Stimulated activated CD4-positive, alpha-beta T cell treated with anti-CD3 and anti-CD28 coated beads, Interleukin-15, amount 100 ng/mL, for 24 hours (primary cell): ENCODE results near the gene TUBB.
A peak's percentile ranks its signal among the peaks of the same experiment; 100 is the strongest.
"Not testable (repeated sequence)": the region's sequence is repeated elsewhere in the genome, so short reads cannot be mapped to it uniquely, and the experiment has no call there.

Source experiments
- DNase-seq: peaks from one replicate; pipeline ENCODE4 v3.0.0-alpha.2; 2020

Gene TUBB

GRCh38 chr6:30687659-30688431, 32.3 kb upstream of the TUBB start:
- no peak for DNase-seq

- no peak for DNase-seq
Observed at GRCh38 chr6:30688569-30688968, 31.6 kb upstream of the TUBB start.

GRCh38 chr6:30689022-30689865, 30.9 kb upstream of the TUBB start:
- DNase-seq: no peak

DNA sequence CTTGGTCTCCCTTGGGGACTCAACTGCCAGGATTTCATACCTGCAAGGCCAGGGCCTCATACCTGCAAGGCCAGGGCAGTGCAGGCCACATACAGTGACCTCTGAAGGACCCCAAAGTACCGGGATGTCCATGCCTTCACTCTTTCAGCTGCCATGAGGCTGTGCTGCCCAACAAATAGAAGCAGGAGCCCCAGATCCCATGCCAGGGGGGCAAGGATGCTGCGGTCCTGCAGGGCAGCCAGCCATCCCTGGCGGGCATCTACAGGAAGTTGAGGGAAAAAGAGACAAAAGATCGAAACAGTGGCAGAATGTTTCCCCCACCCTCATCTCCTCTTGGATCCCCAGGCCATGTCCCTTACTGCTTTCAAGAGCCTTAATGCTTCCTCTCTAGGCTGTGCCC, 30.2 kb upstream of the TUBB start:
- DNase-seq: no peak

GRCh38 chr6:30690403-30691207, 29.5 kb upstream of the TUBB start, which contains the start of gene NRM:
NRM (minus strand) TSS chr6:30690984; CDS start chr6:30690974, 10 bp downstream.
- peak; percentile 87 for DNase-seq

DNA sequence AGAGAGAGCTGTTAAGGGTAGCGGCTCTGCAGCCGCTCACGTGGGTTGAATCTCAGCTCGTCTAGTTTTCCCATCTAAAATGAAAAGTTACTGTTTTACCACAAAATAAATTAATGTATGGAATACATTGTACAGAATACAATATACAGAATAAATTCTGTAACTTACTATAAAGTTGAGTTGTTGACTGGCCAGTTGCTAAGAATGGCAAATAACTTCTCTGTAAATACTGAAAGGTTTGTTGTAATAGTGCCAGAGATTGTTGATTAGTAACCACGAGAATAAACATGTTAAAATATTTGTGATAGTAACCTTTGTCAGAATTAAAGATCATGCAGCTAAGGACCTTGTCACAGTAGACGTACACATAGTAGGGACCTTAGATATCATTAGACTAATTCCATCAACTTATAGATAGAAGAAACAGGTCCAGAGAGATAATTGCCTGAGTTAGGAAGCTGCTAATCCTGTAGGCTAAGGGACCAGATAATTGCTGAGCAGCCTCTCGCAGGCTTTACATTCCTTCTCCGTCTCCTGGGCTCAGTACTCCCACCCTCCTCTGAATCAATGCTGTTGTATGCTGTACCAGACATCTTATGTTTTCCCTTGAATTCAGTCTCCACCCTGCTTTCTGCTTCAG, 28.8 kb upstream of the TUBB start:
- no peak for DNase-seq

DNA sequence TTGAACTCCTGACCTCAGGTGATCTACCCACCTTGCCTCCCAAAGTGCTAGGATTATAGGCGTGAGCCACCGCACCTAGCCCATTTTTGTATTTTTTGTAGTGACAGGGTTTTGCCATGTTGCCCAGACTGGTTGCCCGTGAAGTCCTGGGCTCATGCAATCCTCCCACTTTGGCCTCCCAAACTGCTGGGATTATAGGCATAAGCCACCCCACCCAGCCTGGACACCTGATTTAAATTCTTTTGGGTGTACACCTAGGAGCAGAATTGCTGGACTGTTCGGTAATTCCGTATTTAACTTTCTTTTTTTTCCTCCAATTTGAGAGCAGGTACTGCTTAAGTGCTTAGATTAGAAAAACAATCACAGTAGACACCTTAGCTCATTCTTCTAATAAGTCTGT, 23.7 kb upstream of the TUBB start:
- DNase-seq: no peak

DNA sequence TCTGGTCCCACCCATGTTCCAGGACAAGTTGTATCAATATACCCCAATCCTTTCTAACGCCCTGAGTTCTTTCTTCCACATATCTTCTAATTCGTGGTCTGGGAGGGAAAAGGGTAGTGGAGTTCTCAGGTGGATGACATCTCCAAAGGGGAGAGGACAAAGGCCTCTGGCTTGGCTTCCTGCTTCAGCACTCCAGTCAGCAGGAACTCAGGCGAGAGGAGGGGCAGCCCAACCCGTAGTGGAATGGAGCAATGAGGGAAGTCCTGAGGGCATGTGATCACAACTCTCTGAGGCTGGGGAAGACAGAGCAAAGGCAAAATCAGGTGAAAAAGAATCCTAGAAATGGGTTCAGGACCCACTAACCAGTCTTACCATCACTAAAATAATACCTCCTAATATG, 19.8 kb upstream of the TUBB start:
- DNase-seq: no peak

- DNase-seq: no peak
Observed at GRCh38 chr6:30703011-30703410, 17.1 kb upstream of the TUBB start.

GRCh38 chr6:30703821-30704220, 16.3 kb upstream of the TUBB start:
- DNase-seq: no peak

DNA sequence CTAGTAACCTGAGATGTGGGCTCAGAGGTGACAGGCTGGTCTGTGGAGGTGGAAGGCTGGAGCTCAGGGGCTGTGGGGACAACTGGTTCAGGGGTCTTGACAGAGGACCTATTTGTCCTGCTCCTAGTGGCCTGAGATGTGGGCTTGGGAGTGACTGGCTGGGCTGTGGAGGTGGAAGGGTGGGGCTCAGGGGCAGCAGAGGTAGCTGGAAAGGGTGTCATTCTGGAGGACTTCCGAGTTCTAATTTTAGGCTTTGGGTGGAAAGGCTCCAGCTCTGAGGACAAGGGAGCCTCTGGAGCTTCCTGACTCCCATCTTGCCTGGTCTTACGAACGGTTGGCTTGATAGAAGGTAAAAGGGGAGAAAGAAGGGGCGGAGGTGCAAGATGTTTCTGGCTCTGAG, 14.5 kb upstream of the TUBB start:
- DNase-seq: no peak

DNA sequence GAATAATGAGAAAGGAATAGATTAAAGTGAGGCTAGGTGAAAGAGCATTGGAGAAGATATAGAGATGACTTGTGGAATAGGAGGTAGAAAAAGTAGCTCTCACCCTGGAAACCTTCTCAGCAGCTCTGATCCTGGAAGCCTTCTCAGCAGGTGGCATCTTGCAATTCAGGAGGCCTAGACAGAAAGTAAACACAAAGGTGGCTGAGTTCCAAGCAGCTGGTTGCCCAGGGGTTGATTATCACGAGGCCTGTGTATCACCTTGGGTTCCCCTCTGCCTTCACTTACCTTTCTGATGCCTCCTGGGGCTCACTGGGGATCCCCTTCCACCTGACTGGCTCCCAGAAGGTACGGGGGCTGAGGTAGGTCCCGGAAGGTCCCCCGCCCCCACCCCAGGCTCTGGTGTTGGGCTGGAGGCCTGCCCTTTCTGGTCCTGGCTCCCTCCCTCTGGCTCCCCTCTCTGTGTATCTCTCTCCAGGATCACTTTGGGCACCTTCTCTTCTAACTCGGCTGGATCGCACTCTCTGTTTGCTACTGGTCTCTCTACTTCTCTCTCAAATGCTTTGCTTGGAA, 12.8 kb upstream of the TUBB start:
- DNase-seq: no peak

DNA sequence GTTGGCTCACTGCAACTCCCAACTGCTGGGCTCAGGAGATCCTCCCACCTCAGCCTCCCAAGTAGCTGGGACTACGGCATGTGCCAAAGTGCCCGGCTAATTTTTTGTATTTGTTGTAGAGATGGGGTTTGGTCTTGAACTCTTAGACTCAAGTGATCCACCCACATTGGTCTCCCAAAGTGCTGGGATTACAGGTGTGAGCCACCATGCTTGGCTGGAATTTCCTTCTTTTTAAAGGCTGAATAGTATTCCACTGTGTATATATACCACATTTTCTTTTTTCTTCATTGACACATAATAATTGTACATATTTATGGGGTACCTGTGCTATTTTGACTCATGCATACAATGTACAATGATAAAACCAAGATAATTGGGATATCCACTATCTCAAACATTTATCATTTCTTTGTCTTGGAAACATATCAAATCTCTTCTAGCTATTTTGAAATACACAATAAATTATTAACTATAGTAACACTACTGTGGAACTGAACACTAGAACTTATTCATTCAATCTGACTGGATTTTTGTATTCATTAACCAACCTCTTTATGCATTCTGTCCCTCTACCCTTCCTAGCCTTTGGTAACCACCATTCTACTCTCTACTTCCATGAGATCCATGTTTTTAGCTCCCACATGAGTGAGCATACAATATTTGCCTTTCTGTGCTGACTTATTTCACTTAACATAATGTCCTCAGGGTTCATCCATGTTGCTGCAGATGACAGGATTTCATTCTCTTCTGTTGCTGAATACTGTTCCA, 10.9 kb upstream of the TUBB start:
- no peak for DNase-seq

- DNase-seq: no peak
Observed at GRCh38 chr6:30711758-30712380, 8.3 kb upstream of the TUBB start.

- DNase-seq: no peak
Observed at GRCh38 chr6:30712441-30712945, 7.7 kb upstream of the TUBB start.

GRCh38 chr6:30714263-30714662, 5.9 kb upstream of the TUBB start:
- no peak for DNase-seq

DNA sequence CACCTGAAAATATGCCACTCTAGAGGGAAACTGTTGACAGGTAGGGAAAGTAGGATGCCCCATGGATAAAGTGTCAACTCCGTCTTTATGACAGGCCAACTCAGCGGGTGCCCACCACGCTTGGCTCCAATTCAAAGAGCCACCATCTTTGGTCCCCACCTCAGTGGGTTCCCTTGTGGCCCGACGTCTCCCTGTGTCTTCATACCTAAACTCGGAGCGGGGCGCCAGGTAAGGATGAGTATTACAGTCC, 3.3 kb upstream of the TUBB start:
- DNase-seq: no peak

DNA sequence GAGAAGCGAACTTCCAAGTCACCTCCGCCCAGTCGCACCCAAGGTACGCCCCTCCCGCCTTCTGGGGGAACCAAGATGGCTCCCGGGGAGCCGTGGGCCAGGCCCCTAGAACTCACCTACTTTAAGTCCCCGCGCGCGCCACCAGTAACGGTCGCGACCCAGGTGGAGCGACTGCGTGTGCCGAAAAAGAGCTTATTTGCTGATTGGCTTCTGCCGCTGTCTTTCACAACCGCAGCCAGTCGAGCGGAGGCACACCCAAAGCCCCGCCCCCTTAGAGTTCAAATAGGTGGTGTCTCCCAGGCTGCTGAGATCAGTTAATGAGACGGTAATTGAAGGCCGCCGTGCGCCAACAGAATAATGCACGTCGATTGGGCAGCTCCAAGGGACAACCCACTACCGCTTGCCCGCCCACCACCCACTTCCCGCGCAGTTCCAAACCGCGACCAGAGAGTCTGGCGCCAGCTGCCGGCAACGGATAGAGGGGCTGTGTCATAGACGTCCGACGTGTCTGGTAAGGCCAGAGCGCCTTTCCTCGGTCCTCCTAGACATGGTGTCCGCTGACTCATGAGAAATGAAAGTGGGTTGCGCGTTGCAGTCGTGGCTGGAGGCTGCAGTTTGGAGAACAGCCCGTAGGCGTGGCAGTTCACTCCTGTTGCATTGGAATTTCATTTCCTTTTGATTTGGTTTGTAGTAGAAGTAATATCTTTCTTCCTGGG, 2.9 kb upstream of the TUBB start, which contains the start of gene MDC1:
Gene MDC1, minus strand, starts transcription at position 153 of the 716 bp plus-strand sequence. CDS start 2,106 bp downstream, outside the sequence.
- peak; percentile 100 for DNase-seq

DNA sequence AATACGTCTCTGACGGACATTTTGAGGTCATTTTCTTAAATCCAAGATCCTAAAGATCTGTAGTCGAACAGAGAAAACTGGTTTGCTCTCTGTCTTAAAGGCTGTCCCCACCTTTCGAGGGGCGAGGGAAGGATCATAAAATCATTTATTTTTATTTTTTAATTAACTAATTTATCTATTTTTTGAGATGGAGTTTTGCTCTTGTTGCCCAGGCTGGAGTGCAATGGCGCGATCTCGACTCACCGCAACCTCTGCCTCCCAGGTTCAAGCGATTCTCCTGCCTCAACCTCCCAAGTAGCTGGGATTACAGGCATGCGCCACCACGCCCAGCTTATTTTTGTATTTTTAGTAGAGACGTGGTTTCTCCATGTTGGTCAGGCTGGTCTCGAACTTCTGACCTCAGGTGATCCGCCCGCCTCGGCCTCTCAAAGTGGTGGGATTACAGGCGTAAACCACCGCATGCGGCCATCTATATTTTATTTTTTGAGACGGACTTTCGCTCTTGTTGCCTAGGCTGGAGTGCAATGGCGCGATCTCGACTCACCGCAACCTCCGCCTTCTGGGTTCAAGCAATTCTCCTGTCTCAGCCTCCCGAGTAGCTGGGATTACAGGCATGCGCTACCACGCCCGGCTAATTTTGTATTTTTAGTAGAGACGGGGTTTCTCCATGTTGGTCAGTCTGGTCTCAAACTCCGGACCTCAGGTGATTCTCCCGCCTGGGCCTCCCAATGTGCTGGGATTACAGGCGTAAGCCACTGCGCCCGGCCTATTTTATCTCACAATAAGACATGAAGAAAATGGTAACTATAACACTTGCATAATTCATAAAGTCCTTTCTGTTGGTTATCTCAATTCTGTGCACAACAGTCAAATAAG, 2.1 kb upstream of the TUBB start:
- DNase-seq: not testable (repeated sequence)
